ENCODE results near the gene SPDL1.

SPDL1 gene, protein sequence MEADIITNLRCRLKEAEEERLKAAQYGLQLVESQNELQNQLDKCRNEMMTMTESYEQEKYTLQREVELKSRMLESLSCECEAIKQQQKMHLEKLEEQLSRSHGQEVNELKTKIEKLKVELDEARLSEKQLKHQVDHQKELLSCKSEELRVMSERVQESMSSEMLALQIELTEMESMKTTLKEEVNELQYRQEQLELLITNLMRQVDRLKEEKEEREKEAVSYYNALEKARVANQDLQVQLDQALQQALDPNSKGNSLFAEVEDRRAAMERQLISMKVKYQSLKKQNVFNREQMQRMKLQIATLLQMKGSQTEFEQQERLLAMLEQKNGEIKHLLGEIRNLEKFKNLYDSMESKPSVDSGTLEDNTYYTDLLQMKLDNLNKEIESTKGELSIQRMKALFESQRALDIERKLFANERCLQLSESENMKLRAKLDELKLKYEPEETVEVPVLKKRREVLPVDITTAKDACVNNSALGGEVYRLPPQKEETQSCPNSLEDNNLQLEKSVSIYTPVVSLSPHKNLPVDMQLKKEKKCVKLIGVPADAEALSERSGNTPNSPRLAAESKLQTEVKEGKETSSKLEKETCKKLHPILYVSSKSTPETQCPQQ

DNA sequence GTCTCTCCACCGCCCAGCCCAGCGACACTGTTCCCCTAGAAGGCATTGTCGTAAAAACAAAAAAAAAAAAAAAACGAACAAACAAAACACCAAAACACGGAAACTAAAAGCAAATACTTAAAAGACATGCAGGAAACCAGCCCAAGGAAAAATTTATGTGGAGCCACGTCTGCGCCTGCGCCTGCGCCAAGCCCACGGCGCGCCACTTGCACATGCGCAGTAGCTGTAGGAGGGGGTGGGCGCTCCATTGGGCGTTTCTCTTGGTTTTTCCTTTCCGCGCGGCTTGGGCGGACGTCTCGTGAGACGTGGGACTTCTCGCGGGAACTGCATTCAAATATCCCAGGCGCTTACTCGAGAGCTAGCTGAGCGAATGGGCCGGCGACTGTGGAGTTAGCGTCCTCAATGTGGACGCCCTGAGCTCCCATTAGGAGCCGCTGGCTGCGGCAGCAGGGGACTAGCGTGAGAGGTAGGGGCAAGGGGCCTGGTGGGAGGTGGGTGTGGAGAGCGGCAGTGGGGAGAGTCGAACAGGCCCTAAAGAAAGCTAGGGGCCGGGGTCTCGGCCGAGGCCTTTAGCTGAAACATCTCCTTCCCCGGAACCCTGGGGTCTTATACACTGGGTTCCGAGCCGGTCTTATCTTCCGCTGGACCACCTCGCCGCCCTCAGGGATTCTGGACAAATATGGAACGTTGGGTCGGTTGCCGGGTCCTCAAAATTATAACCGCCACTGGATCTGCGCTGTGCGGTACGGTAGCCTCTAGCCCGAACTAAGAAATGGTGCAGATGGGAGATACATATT, at the start of gene SPDL1:
SPDL1 (plus strand) TSS at position 350 of the 797 bp plus-strand sequence. CDS start 4,644 bp downstream, outside the sequence.
- peak; percentile 89 for DNase-seq

DNA sequence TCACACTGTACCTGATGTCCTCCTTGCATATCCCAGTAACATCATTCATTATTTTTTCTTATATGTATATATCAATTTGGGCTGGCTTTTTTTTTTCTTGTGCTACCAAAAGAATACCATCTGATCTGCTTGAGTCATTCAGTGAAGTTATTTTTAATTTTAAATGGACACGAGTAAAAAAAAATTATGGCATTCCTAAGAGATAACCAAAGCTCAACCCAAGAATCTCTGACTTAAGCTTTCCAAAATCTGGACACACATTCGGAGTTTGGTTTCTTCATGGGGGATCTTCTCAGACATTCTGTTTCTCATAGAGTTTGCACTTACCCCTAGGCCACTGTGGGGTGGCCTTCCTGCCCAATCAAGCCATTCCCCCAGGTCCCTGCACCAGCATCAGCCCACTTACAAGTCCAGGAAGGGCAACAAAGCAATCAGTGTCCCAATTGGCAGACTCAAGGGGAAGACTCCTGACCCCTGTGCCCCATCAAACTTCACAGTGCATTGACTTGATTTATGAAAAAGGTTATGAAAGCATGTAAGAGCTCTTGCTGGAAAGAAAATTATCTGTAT, 49.2 kb upstream of the SPDL1 start:
- DNase-seq: no peak

DNA sequence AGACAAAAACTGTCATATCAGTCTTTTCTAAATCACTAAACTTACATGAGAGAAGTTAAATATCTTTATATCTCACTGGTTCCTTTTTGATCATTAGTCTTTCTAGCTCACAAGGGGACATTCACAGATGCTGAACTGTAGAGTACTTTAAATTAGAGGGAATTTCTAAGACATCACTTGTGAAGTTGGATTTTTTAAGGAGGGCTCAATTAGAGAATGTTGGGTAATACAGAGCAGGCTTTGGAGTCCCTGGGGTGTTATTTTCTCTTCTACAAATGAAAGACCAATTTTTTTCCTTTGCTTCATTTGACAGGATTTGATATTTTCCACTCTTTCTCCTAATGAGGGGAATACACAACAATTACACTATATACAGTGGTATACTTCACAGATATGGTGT, 48.6 kb upstream of the SPDL1 start:
- DNase-seq: no peak

DNA sequence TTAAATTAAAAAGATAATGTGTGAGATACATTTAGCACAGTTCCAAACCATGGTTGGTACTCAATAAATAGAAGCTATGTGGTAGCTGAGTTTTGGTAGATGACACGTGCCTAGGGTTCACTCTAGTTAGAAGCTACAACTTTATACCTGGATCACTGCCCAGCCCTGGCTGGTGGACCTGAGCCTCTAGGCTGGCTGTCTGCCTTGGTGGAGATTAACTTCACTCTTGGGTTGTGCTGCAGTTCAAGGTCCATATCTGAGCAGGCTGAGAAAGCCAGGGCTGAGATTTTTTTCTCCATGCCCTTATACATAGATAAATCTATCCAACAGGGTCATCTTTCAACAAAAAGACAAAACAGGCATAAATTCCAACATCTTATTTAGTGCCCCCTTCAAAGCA, 44.6 kb upstream of the SPDL1 start:
- DNase-seq: no peak

DNA sequence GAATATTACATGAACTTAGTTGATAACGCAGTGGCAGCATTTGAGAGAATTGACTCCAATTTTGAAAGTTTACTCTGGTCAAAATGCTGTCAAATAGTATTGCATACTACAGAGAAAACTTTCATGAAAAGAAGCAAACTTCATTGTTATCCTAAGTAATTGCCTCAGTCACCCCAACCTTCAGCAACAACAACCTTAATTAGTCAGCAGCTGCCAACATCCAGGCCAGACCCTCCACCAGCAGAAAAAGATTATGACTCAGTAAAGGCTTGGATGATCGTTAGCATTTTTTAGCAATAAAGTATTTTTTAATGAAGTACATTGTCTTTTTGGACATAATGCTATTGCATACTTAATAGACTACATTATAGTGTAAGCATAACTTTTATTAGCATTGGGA, 40.8 kb upstream of the SPDL1 start:
- no peak for DNase-seq

DNA sequence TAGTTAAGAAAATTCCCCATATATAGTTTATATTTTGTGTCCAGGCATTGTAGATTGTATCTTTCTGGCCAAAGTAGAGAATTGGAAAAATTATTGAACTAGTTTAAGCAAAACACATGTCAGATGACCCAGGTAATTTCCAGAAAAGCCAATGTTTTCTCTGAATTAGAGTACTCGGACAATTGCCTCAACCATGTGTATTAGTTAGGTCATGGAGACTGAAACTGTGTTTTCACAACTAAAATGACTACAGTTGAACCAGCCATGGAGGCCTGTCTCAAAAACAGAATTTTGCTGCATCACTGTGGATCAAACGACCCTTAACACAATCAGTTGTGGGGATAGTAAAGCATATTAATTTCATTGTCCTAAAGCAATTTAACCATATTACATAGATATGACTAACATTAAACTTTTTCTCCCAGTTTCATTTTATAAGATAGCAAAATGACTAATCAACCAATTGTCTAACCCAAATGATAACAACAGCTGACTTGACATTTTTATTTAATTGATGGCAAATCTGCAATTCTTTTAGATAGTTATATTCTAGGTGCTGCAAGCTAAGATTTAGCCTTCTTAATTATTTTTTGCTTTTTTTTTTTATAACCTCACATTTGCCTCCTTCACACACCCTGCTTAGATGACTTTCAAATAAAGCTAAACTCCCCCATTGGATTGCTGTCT, 39.2 kb upstream of the SPDL1 start:
- no peak for DNase-seq

DNA sequence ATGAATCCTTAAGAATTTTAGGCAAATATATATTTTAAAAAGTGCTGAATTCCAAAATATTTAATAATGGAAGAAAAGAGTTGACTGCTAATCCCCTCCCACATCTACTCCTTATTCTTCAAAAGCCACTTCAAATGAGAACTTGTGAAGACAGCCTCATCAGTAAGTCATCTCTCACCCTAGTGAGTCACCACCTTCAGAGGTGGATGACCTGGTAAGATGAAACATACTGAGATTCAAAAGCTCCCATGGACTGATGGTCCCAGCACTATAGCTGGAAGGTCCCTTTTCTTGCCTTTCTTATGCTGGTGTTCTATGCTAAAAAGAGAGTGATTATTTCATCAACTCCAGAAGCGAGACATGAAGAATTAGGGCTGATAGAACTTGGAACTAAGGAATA, 37.8 kb upstream of the SPDL1 start:
- DNase-seq: no peak

DNA sequence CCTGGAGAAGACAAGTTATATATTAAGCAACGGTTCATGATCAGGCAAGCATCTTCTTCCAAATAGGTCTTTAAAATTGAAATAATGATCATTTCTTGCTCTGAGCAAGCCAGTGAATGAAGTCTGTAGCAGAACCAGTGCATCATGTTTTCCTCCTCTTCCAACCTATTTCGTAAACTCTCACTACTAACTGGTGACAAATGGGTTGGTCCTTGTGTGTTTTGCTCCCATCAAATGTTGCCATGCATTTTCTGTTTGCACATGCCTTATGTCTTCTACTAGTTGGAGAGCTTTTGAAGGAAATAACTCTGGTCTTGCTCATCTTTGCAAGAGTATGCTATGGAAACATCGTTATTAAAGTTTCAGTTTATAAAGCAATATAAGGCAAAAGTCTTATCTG, 37.2 kb upstream of the SPDL1 start:
- DNase-seq: no peak

DNA sequence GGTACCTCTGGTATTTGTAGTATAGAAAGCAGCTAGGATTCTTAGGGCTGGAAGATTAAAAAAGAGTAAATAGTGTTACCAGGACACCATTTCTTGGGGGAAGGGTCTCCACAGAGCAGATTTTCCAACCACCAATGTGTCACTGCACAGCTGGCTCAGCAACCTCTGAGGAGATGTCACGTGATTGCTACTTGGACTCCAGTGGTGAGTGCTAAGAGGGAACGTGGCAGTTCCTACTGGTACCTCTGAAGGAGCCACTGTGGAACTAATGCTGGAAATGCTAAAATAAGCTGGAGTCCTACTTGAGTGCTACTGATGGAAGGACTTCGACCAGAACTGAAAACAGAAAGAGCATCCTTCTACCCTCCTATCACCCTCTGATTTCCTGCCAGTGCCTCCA, 36.1 kb upstream of the SPDL1 start:
- DNase-seq: no peak

DNA sequence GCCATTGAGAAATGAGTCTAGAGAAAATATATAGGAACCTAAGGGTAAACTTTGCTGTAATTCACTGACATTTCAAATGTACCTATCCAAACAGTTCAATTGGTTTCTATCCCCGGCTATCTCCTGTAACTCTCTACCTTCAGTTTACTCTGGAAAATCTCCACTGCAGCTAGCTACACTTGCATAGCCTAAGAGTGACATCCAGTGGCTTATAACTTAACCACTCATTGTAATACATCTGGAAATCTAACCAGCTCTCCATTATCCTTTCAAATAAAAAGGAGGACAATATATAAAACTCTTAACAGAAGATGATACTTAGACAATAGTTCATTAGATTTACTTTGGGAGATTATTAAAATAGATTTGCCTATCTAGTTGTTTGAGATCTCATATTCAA, 35.3 kb upstream of the SPDL1 start:
- no peak for DNase-seq

DNA sequence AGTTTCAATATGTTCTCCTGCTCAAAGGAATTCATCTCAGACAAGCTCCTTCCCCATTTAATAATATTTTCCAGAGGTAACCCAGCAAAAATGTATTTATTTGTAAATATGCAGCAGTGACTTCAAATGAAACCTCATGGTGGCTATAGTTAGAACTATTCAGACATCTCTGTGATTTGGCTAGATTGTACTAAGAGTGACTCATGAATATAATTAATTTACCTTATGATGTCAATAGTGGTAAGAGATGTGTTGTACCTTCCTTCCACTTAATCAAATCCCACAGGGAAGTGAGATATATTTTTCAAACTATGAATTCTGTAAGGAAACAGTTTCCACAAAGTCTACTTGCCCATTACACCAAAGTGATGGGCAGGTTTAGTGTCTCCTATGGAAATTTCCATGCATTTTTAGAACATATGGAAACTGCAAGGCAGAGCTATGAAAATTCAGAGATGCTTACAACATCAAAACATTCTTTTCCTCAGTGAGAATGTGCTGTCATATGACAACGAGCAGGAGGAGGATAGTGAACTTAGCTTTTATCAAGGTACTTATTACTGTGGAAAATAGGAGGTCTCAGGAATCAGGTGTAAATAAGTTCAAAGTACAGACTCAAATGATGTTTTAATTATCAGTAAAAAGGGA, 34.0 kb upstream of the SPDL1 start:
- no peak for DNase-seq

DNA sequence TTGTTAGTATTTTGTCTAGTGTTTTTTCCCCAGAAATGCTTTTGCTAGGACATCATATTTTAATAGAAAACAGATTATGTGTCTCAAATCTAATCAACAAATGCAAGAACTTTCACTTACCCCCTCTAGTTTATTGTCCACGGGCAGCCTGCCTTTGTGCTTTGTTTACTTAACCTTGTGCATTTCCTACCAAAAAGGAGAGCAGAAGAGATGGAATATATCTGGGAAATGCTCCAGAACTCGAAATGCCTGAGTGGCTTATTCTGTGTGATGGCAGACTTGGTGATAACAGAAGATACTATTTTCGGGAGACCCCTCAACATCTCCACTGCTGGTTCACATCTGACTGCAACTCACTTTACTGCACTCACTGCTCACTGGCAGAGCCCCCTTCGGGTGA, 33.3 kb upstream of the SPDL1 start:
- DNase-seq: no peak

DNA sequence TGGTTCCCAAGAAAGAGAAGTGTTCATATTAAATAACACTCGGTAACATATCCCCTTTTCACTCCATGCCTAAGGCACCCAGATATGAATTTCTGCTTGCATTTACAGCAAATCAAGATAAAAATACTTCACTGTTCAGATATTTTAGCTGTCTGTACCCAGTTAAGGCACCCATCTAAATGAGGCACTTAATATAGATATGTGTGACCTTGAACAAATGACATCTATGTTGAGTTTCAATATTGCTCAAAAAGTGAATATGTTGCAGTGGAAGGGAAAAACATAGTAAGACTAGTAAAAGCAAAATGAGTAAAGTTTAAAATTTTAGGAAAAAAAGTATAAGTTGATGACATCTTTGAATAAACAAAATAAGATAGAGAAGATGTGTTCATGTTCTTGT, 32.4 kb upstream of the SPDL1 start:
- no peak for DNase-seq

DNA sequence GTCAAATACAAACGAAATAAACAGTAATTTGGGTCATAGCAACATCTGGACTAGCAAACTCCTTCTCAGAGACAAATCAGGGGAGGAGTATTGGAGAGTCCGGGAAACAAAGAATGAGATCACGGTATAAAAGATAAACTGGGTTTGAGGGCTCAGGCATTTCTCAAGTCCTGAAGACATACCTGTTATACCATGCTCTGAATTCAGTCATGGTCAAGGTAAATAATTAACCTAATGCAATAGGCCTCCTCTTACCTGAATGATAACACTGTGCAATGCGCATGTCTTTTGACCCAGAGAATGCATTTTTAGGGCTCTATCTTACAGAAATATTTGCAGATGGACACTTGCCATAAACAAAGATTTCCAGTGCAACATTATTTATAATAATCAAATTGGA, 31.9 kb upstream of the SPDL1 start:
- DNase-seq: no peak

DNA sequence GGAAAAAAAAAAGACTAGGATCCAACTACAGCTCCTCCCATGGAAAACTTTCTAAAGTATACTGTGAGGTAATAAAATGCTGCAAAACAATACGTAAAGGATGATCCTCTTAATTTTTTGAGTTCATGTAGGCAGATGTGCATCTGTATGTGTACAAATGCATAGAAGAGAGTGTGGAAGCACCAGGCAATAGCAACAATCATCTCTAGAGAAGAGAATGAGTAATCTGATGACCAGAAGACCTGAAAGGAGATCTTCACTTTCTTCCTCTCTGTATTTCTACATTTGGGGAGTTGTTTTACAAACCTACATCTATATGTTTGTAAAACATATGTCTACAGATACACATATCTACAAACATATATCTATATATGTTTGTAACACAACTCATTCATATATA, 29.3 kb upstream of the SPDL1 start:
- DNase-seq: no peak

DNA sequence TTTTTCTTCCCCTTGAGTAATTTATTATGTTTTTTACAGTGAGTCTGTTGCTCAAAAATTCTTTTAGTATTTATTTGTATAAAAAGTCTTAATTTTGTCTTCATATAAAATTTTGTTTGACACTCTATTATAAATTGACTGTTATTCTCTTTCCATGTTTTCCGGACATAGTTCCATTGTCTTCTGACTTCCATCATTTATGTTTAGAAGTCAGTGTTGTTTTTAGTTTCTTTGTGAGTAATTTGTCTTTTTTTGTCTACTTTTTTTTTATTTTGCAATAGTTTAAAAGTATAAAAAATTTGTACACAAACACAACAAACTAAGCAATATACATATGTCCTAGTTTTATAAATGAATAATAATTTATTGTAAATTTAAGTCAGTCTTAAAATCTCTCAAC, 25.7 kb upstream of the SPDL1 start:
- no peak for DNase-seq

DNA sequence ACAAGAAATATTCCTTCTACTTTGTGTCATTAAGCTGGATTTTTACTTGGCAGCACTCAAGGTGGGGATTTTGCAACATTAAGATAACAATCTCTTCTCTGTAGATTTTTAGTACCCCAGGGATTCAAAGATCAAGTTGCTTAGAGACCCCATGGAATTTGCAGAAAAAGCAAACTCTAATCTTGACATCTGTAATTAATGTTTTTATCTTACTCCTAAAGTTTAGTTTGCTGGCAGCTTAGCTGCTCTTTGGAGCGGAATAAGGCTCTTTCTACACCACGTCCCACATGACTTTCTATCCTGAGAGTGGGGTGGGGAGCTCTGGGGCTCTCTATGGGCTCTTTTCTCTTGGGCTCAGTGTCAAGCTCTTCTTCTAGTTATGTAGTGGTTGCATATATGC, 21.7 kb upstream of the SPDL1 start:
- DNase-seq: no peak

DNA sequence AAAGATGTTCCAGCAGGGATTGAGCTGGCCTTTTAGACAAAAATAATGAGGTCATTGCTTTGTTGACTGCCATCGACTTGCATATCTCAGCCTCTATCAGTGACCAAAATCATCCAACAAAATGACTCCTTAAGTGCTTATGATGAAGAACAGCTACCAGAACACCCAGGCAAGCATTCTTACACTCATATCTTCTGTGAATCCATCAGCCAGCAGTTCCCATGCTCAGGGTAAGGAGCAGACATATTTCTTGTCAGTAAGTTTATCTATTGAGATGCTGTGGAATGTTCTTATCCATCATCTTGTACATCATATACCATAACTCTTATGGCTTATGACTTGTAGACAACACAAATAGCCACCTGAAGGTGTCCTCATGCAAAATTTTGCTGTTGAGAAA, 20.2 kb upstream of the SPDL1 start:
- no peak for DNase-seq

DNA sequence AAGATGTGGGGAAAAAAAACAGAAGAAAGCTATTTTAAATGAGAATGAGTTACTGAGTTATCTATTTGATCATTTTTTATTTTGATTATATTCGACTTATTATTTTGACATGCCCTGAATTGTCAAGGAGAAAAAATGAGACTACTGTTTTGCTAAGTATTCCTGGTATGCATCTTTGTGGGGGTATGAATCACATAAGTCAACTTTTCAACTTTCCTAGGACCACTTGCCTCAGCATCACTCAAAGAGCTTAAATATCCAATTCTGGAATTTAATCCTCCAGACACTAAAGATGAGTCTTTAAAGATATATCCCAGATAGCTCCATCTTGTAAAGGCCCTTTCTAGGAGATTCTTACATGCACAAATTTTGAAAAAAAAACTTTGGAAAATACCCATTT, 17.4 kb upstream of the SPDL1 start:
- no peak for DNase-seq

DNA sequence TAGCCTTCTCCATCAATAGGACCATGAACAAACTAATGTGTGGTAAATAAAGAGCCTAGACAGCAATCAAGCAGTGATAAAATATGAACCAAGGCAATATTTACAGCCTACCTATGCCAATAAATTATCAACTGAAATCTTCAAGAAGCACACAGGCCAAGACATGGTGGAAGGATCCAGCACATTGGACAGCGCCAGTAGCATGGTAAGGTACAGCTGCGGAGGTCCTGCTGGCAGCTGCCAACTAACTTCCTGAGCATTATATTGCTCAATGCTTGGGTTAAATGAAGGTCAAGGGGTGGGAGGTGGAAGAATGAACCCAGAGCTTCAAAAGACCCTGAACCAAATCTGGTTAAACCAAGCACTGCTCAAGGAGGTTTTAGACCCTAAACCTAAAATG, 16.5 kb upstream of the SPDL1 start:
- DNase-seq: no peak

DNA sequence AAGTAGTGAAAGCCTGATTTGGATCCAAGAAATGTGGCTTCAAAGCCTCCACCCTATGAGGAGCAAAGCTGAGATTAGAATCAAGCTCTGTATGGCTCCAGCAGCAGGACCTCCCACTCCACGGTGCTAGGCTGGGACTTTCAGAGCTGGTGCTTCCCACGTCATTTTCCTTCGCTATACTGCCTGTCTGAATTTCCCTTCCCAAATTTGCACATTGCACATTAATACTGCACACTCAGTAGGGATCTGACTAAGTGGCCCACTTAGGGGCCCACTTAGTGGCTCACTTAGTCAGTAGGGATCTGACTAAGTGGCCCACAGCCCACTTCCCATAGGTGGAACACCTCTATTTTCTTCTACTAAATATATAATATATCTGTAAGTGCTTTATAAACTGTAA, 14.1 kb upstream of the SPDL1 start:
- no peak for DNase-seq

DNA sequence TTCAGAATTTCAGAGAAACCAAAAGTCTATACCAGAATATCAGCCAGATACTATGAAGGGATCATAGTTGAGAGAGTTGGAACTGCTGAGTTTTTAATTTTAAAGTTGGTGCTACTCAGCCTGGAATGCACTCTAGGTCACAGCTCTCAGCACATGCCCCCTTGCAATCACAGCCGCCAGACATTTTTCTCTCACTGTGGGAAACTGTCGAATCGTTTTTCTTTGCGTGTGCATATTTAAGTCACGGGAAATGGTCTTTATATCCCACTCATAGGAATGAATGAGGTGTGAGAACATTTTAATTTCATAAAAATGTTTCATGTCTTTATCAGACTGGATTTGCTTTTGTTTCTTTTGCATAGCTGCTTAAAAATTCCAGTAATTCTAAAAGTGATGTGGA, 12.2 kb upstream of the SPDL1 start:
- no peak for DNase-seq
